HG02938 (cell line): ENCODE results near the gene CCBE1.
"Not testable (repeated sequence)": the region's sequence is repeated elsewhere in the genome, so short reads cannot be mapped to it uniquely, and the experiment has no call there.

ENCODE experiments used
- ATAC-seq: cut with Tn5 transposase; IDR thresholded peaks from one replicate; pipeline ENCODE4 v1.9.1; 2021; ENCODE audit warnings: mild to moderate bottlenecking, moderate library complexity; ENCODE audit not compliant: unreplicated experiment

The CCBE1 gene

DNA sequence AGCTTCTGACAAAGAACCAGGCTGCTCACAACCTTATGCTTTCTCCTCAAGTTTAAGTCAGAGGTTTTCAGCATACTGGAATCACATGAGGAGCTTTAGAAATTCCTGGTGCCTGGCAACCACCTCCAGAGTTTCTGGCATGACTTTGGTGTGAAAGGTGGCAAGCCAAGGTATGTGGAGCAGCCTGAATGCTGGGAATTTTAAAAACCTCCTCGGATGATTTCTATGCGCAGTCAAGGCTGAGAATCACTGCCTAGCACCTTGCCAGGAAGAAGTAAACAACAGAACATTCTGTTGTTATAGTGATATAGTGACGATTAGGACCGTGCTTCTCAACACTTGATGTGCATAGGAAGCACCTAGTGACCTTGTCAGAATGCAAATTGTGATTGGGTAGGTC is 11.7 kb downstream of the CCBE1 start:
- ATAC-seq: no peak

DNA sequence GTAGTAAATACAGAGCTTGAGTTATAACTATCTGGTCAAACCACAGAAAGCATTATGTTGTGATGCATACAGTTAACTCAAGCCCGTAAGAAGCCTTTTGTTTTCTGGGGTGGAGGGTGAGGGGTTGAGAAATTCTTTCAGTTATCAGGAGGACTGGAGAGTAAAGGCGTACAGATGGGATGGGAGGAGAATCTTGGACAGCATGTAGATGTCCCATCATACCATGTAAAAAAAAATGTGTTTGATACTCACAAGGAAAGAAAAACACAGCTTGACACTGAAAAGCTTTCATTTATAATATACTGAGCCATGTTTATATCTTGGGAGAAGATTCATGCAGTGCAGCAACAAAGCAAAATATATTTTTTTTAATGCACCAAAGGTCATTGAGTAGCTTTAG is 12.4 kb downstream of the CCBE1 start:
- ATAC-seq: no peak

DNA sequence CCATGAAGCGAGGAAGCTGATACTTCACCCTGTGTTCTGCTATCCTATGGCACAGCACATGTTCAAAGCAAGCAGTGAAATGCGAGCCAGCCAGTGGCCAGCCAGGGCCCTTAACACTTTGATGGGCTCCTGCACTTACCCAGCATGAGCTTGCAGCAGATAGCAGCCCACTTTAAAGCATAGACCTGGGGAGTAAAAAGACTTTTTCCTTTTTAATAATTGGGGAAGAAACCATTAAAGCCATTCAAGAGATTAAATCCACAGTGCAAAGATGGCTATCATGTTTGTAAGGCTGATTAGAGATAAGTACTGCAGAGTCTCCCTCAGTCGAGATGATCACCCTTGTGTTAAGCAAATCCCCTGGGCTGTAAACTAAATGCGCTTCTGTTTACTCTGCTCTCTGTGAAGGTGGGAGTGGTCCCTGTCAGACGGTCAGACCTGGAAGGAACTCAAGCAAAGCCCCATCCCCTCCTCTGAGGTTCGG is 15.7 kb downstream of the CCBE1 start:
- no peak for ATAC-seq

DNA sequence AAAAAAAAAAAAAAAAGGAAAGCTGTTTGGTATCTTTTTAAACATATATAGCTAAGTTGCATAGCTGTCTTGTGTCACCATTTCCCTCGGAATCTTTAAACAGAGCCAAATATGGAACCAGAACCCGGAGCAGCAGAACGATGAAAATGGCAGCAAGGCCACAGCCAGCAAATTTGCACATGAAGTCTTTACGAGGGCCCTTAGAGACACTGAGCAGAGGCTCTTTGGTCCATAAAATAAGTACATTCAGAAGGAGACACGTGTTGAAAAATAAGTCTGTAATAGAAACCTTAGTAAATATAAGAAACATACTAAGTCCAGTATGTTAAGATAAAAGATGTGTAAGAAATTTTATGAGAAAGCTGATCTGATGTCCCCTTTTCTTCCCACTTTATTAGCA is 16.2 kb downstream of the CCBE1 start:
- ATAC-seq: no peak

DNA sequence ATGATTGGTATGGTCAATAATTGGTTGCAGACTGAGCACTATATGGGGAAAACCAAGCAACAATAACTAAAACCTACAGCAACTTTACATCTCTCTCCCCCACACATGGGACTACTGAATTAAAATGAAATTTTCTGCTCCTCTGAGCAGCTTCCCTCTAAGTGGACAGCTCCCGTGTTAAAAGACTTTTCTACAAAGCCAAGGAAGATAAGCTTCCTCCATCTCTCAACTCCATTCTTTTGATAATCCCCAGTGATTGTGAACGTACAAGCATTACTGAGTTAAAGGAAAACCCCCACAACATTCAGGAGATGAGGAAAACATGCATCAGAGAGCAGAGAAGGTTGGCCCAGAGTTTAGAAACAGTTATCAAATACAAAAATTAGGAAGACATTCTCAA is 21.9 kb downstream of the CCBE1 start:
- ATAC-seq: no peak

DNA sequence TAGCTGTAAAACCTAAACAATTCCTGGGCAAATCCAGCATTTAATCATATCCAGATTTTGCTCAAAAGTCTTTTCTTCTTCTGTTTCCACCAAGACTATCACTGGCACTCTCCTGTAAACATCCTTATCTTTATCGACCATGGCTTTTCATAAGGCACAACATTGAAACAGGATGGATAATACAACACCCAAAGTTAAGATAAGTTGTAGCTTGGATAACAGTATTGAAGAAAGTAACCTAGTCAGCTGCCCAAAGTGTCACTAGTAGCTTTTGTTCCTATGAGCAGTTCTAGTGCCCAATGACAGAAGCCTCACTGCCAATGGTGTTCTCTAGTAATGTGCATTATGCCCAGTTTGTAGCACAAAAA is 22.3 kb downstream of the CCBE1 start:
- no peak for ATAC-seq

DNA sequence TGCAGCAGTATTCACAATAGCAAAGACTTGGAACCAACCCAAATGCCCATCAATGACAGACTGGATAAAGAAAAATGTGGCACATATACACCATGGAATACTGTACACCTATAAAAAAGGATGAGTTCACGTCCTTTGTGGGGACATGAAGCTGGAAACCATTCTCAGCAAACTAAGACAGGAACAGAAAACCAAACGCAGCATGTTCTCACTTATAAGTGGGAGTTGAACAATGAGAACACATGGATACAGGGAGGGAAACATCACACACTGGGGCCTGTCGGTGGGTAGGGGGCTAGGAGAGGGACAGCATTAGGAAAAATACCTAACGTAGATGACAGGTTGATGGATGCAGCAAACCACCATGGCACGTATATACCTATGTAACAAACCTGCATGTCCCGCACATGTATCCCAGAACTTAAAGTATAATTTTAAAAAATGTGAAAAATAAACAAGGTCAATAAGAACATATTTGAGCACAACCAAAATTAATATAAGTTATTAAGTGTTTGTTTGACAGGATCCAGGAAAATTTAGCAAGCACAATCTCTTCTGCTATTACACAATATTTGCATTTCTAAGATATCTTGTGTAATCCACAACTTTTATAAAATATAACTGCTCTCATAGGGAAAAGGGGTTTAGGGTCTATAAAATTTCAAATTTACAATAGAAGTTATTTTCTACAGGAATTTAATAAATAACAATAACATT is 22.9 kb downstream of the CCBE1 start:
- ATAC-seq: no peak

DNA sequence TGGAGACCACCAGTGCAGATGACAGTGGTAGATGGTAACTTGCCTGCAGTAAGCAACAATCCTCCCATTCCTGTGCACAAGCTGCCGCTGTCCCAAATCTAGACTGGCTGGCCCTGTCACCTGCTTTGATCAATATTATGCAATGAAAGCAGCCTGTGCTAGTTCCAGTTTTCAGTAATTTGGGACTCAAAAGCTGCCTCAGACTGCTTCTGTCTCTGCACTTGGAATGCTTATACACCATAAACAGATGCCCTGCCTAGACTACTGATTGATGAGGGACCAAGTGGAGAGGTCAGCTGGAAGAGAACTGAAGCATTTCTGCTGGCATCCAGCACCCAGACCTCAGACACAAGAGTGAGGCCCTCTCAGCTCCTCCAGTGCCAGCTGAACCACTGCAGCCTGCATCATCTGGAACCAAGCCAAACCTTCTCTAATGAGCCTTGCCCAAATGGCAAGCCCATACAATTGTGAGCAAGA is 24.9 kb downstream of the CCBE1 start:
- no peak for ATAC-seq

DNA sequence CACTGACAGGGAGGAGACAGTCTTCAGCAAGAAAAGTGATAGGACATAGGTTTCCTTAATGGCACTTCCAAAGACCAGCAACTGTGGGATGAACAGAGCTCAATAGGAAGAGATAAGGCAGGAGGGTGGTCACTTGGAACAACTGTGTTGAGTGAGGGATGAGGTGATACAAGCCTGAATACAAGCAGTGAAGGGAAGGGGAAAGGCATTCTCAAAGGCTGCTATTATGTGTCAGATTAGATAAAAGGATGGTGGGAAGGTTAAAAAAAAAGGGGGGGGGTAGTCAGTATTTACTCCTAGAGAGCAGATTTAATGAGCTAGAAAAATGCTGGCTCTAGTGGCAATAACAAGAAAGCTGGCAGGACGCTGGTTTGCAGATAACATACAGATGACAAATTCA is 25.7 kb downstream of the CCBE1 start:
- ATAC-seq: no peak

DNA sequence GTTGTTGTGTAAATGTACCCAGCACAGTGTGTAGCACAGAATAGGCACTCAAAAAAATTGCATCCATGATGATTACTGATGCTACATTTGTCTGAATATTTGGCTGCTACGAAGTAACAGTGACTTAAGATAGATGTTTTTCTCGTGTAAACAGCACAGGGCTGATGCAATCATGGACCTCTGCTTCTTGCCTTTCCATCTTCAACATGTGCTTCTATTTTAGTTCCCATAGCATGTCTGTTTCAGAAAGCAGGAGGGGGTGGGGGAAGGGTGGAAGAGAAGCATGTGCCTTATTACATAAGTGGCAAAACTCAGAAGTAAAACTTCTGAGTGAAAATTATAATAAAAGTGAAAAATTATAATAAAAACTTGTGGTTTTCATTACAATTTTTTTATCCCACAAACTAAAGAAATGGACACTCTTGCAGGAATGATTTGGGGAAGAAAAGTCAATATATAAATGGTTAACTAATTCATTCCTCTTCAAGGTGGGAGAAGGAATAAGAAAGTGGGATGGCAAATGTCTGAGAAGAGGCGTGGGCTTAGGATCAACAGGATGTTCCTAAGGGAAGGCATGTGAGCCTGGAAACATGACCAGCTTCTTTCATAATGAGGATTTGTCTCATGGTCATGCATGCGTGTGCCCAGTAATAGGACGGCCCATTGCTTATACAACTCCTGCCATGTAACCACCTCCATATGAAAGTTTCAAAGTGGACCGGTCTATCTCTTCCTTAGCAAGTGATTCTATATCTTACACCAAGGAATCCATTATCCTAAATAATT is 27.2 kb downstream of the CCBE1 start:
- ATAC-seq: no peak

DNA sequence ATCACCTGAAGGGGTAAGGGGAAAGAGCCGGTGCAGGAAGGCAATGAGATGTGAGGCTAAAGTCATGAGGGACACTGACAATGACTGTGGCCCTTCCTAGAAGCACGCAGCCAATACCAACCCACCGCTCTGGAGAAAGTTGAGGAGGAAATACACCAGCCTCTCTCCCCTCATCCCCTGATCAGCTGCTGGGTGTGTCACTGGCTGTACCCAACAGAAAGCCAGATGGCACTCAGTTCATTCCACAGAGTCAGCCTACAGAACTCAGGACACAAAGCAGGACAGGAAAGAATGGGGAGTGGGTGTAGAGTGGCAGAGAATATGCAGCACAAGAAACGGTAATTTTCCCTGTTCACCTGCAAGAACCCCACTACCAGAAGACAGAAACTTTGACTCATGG is 29.7 kb downstream of the CCBE1 start:
- no peak for ATAC-seq

DNA sequence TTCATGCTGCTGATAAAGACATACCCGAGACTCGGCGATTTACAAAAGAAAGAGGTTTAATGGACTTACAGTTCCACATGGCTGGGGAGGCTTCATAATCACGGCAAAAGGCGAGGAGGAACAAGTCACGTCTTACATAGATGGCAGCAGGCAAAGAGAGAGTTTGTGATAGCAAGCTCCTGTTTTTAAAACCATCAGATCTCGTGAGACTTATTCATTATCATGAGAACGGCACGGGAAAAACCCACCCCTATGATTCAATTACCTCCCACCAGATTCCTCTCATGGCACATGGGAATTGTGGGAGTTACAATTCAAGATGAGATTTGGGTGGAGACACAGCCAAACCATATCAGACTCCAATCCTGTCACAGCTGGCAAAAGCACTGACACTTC is 31.2 kb downstream of the CCBE1 start:
- not testable (repeated sequence) for ATAC-seq

DNA sequence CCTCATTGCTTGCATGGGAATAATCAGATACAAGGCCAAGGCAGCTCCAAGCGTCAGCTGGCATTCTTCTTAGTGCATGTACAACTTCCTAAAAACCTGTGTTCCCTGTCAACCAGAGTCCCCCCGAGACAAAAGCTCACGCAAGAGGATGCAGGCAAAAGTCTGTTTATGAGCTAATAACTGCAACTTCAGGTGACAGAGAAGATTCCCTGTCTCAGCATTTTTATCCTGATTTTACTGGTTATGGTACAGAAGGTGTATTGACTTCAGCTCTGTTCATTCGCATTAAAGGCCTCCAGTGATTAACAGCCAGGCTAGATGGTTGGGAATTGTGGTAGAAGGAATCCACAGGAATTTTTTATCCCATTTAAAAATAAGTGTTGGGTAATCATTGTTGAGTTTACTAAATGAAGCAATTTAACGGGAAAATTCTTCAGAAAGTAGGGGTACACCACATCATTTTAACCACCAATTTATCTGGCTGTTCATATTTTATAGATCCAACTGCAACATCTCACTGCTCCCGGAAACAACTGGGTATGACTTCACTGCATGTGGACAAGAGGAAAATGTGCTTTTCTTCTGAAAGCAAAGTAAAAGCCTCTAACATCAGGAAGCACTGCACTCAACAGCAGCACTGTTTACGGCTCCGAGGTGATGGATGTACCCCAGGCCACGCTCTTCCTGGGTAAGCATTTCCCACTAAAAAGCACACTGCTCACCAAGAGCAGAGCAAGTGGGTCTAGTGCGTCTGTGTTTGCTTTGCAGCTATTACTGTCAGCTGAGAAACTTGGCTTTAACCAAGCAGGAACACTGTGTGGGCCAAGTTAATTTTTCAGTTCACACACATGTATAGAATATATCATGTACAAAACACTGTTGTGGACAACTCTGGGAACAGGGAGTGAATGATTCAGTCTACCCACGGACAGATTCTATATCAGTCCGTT is 31.9 kb downstream of the CCBE1 start:
- no peak for ATAC-seq

DNA sequence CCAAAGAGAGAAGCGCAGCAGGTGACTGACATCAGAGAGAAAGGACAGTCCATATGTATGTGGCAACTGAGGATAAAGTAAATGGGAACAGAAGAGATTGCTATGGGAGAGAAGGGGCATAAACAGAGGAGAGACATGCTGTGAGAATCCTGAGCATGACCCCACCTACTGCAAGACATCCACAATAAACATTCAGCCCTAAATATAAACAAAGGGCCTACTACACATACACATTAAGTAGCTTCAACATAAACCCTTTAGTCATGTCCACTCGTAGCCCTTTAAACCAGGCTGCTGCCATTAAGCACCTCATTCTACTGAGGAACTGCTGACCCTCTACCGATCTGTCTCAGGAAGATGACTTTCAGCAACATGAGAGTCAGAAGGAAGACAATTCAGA is 32.9 kb downstream of the CCBE1 start:
- ATAC-seq: no peak

DNA sequence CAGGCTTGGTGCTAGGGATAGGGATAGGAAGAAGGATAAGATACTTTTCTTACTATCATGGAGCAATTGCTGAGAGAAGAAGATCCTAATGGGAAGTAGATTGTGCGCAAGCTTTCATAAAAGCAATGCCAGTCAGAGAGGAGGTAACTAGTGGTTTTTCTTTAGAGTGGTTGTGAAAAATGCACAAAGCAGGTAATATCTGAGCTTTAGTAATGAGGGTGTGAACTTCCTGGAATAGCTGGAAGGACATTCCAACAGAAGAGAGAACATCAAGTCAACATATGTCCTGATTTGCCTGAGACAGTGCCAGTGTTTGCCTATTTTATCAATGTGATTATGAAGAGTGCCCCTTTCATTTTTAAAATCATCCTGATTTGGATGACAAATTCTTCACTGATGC is 34.1 kb downstream of the CCBE1 start:
- no peak for ATAC-seq

DNA sequence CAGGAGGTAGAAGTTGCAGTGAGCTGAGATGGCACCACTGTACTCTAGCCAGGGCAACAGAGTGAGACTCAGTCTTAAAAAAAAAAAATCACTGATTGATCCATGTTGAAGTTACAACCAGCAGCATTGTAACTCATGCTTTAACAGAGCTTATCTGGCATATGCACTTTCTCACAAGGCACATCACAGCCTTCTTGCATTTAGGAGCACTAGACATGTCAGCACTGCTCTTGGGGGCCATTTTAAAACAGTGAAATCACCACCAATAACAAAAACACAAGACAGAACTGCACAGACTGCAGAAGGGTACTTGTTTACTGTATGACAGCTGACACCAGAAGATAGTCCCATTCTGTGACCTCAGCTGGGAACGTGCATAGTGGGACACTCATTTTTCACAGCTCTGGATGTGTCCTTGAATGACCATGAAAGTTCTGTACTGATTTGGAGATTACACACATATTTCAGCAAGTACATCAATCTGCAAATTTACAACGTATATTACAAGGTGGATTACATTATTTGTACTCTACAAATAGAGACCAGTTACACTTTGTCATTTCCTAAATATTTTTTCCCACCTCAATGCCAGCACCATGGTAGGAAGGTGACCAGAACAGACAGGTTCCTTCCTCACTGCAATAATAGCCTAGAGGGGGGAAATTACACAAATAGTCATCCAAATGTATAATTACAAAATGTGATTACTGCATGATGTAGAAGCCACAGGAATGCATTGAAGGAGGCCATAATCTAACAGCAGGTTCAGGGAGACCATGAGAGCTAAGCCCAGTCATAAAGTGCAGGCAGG is 35.1 kb downstream of the CCBE1 start:
- no peak for ATAC-seq

DNA sequence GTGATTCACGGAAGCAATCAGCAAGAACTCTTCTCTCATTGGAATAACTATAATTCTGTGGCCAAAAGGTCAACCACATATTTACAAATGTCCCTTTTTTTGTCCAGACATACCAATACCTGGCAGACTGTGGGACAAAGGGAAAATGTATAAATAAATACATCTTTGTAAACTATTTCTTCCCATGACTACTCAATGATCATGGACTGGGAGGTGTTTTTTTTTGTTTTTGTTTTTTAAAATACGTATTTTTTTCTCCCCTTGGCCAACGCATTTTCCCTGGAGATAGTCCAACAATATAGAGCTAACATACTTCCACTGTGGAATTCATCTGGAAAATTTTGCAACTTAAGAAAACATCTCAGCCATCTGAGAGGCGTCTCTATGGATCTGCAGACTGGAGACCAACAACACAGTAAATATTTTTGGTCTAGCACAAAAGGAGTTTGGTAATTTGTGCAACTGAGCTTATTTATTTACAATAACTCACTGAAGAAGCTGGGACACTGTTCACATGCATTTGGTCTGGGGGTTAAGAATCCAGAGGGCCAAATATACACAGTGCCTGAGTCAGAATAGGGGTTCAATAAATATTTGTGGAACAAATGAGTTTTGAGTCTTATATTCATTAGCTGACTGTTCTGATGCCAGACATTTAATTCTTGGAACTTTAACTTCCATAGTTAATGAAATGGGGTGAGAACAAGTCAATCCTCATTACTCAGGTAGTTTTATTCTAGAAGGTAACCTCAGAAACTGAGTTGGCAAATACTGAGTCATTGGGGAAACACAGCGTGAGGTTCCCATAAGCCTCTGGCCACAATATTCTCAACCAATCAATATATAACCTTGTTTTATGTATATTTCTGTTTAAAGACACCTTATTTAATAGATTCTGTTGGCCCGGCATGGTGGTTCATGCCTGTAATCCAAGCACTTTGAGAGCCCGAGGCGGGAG is 36.2 kb downstream of the CCBE1 start:
- no peak for ATAC-seq

DNA sequence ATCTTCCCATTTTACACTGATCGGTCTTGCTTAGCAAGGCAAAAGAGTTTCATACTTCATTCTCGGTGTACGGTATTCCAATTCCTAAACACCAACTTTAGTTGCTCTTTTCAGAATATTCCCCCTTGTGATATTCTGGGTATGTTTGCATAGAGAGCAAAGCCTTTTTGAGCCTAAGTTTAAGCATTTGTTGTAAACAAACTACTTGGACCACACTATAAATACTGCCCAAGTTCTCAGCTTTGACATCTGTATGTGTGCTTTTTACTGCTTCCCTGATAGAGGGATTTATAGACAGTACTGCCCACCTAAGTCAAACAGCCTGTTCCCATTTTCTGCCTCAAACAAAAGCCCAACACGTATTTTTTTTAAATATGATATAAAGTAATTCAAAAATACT is 36.9 kb downstream of the CCBE1 start:
- no peak for ATAC-seq

DNA sequence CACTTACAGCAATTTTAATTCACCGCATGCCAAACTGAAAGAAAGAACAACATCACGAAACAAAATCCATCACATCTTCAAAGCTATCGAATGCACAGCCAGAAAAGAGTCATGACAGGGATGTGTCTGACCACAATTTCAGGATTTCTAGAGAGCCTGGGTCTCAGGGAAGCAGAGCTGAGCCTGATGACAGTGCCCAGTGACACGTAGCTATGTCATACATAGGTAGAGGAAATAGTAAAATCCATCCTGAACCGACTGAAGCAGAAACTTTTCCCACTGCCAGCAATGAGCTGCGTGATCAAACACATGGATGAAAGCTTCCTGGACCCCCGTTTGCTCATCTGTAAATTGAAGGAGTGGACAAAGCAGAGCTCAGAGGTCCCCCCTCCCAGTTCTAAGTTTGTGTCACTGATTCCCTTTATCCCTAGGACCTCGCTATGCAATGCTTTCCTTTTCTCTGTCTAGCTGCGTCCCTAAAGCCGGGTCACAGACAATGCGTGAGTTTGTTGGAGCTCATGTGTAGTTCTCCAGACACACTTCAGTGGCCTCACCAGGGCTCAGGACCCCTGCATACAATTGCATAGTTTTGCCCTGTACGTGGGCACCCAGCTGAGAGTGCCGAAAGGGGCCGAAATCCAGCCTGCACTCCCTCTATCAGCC is 37.6 kb downstream of the CCBE1 start:
- no peak for ATAC-seq
